Neural cell (in vitro differentiated cells): Measurements from ENCODE around the gene AP2A2.

Experiments
- EP300 ChIP-seq: fragments of 450-650 bp; conservative IDR thresholded peaks from 2 replicates; pipeline ENCODE4 v1.6.1; 2014; ENCODE audit warnings: antibody characterized with exemption, mild to moderate bottlenecking, moderate library complexity; ENCODE audit not compliant: poor library complexity, severe bottlenecking
- EZH2 ChIP-seq: fragments of 200-600, 300-800 bp; shearing (Covaris generic), sonication (generic); IDR thresholded peaks from 2 replicates; pipeline ENCODE4 v1.6.1; 2014; ENCODE audit warnings: antibody characterized with exemption, low read length, borderline replicate concordance, mild to moderate bottlenecking; ENCODE audit not compliant: insufficient read depth, poor library complexity, severe bottlenecking
- MXI1 ChIP-seq: fragments of 450-650 bp; conservative IDR thresholded peaks from 2 replicates; pipeline ENCODE4 v1.6.1; 2014; ENCODE audit warnings: antibody characterized with exemption, mild to moderate bottlenecking; ENCODE audit not compliant: poor library complexity, severe bottlenecking
- POLR2AphosphoS5 ChIP-seq: IDR thresholded peaks from 2 replicates; pipeline ENCODE4 v1.6.1; 2012
- RAD21 ChIP-seq: fragments of 450-650 bp; conservative IDR thresholded peaks from 2 replicates; pipeline ENCODE4 v1.6.1; 2014; ENCODE audit warnings: antibody characterized with exemption, mild to moderate bottlenecking, moderate library complexity
- SMC3 ChIP-seq: fragments of 450-650 bp; conservative IDR thresholded peaks from 2 replicates; pipeline ENCODE4 v1.6.1; 2014; ENCODE audit warnings: antibody characterized with exemption, mild to moderate bottlenecking, moderate library complexity; ENCODE audit not compliant: poor library complexity
- TAF1 ChIP-seq: IDR thresholded peaks from 2 replicates; pipeline ENCODE4 v1.6.1; 2012; ENCODE audit warnings: low read depth
- TF ChIP-seq, protein P1 (sequence below): fragments of 450-650 bp; IDR thresholded peaks from 2 replicates; pipeline ENCODE4 v1.5.1; 2014; ENCODE audit warnings: antibody characterized with exemption, mild to moderate bottlenecking, moderate library complexity; ENCODE audit not compliant: poor library complexity, severe bottlenecking
- TF ChIP-seq, protein P2 (sequence below): IDR thresholded peaks from 2 replicates; pipeline ENCODE4 v1.6.1; 2012; ENCODE audit warnings: borderline replicate concordance

DNA sequence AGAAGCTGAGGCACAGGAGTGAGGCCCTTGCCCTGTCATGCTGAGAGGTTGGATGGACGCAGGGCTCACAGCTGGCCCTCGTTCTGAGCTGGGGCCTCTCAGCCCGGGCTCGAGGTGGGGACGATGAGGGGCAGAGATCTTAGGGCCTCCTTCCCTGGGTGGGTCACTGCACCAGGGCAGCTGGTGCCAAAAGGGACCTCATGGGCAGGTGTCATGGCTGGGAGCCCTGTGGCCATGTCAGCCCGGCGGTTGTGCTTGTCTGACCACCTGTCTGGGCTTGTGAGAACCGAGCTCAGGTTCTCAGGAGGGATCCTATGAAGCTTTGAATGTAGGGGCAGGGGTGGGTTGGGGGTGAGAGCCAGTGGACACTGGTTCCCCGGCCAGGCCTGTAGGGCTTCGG is 112.7 kb downstream of the AP2A2 start:
- no peak for TF ChIP-seq EZH2
- TF ChIP-seq, protein P1, sequence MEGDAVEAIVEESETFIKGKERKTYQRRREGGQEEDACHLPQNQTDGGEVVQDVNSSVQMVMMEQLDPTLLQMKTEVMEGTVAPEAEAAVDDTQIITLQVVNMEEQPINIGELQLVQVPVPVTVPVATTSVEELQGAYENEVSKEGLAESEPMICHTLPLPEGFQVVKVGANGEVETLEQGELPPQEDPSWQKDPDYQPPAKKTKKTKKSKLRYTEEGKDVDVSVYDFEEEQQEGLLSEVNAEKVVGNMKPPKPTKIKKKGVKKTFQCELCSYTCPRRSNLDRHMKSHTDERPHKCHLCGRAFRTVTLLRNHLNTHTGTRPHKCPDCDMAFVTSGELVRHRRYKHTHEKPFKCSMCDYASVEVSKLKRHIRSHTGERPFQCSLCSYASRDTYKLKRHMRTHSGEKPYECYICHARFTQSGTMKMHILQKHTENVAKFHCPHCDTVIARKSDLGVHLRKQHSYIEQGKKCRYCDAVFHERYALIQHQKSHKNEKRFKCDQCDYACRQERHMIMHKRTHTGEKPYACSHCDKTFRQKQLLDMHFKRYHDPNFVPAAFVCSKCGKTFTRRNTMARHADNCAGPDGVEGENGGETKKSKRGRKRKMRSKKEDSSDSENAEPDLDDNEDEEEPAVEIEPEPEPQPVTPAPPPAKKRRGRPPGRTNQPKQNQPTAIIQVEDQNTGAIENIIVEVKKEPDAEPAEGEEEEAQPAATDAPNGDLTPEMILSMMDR, result no peak
- TF ChIP-seq, protein P2, sequence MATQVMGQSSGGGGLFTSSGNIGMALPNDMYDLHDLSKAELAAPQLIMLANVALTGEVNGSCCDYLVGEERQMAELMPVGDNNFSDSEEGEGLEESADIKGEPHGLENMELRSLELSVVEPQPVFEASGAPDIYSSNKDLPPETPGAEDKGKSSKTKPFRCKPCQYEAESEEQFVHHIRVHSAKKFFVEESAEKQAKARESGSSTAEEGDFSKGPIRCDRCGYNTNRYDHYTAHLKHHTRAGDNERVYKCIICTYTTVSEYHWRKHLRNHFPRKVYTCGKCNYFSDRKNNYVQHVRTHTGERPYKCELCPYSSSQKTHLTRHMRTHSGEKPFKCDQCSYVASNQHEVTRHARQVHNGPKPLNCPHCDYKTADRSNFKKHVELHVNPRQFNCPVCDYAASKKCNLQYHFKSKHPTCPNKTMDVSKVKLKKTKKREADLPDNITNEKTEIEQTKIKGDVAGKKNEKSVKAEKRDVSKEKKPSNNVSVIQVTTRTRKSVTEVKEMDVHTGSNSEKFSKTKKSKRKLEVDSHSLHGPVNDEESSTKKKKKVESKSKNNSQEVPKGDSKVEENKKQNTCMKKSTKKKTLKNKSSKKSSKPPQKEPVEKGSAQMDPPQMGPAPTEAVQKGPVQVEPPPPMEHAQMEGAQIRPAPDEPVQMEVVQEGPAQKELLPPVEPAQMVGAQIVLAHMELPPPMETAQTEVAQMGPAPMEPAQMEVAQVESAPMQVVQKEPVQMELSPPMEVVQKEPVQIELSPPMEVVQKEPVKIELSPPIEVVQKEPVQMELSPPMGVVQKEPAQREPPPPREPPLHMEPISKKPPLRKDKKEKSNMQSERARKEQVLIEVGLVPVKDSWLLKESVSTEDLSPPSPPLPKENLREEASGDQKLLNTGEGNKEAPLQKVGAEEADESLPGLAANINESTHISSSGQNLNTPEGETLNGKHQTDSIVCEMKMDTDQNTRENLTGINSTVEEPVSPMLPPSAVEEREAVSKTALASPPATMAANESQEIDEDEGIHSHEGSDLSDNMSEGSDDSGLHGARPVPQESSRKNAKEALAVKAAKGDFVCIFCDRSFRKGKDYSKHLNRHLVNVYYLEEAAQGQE, result no peak
- TF ChIP-seq POLR2AphosphoS5, result no peak
- no peak for TF ChIP-seq EP300
- no peak for TF ChIP-seq TAF1
- no peak for TF ChIP-seq RAD21
- no peak for TF ChIP-seq MXI1
- no peak for TF ChIP-seq SMC3
